ENCODE measurements around the gene TAS1R3. TPM values are rescaled to one million over a fixed set of nuclear protein-coding genes. Genes with fewer than 3 reads are reported as not detected.
A peak's percentile ranks its signal among the peaks of the same experiment; 100 is the strongest.

Gene TAS1R3
- total RNA-seq, 1 donor from 2014 or later = 0.32 TPM

DNA sequence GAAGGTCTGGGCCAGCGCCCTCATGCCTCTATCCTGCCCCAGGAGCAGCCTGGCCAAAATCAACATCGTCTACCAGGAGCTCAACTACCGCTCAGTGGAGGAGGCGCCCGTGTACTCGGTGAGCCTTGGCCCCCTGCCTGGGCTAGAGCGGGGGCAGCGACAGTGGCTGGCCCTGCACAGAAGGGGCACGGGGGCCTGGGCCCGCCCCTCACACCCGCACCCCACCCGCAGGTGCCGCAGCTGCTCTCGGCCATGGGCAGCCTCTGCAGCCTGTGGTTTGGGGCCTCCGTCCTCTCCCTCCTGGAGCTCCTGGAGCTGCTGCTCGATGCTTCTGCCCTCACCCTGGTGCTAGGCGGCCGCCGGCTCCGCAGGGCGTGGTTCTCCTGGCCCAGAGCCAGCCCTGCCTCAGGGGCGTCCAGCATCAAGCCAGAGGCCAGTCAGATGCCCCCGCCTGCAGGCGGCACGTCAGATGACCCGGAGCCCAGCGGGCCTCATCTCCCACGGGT lies 40.0 kb upstream of the TAS1R3 start:
- H3K4me3 Mint-ChIP-seq (ENCODE audit: low read depth) = no peak overlapping the region
- no peak overlapping the region for H3K27ac Mint-ChIP-seq
- no peaks in the 10 kb centered on the region for H3K9me3 Mint-ChIP-seq
- no peaks in the 10 kb centered on the region for H3K27me3 Mint-ChIP-seq (ENCODE audit: low read depth)
- no peaks in the 10 kb centered on the region for H3K4me1 Mint-ChIP-seq (ENCODE audit: low read depth)
- intact Hi-C loops (cut with micrococcal nuclease) = loop anchor here (5.0 kb wide), 2 partner anchors 169 to 259 kb away; no protein-coding TSS in a partner anchor
- no peak for DNase-seq (ENCODE audit: low spot score)
- H3K36me3 Mint-ChIP-seq (ENCODE audit: low read depth) = no peaks in the 10 kb centered on the region

DNA sequence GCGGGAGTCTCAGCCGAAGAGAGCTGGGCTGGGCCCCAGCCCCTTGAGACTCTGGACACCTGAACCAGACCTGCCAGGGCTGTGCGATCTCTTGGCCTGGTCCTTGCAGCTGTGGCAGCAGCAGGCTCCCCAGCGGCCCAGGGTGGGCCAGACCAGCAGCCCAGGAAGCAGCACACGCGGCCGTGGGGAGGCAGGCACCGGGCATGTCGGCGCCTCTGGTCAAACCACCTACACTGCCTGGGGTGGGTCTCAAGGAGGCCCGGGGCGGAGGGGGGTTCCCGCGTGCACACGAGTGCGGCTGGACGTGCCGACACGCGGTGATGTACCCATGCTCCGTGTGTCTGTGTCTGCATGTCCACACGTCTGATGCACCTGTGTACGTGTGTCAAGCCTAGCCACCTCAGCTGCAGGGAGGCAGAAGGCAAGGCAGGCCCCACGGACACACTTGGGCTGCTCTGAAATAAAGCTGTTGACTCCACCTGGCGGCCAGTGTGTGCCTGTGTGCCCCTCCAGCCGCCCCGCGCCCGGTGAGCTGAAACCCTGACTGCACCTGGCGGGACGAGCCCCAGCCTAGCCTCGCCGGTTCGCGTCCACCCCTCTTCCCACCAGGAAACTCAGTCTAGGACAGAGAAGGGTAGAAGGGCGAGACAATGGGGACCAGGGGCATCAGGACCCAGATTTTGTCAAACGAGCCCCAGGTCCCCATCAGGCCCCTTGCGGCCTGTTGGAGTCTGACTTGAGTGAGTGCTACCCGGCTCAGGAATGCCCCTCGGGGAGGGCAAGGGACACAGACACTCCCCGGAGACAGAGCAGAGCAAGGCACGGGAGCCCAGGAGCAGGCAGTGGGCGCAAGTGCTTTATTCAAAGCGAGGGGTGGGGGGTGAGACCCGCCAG lies 39.3 kb upstream of the TAS1R3 start:
- intact Hi-C loops (cut with micrococcal nuclease) = loop anchor here (5.0 kb wide), 2 partner anchors 169 to 259 kb away; no protein-coding TSS in a partner anchor
- peak; percentile 51 for DNase-seq (ENCODE audit: low spot score)
- Mint-ChIP-seq H3K4me3 (ENCODE audit: low read depth) (no peak overlapping the region), H3K4me1 (ENCODE audit: low read depth) (no peaks in the 10 kb centered on the region), H3K27ac (no peak overlapping the region), H3K36me3 (ENCODE audit: low read depth) (no peaks in the 10 kb centered on the region), H3K9me3 (no peaks in the 10 kb centered on the region), H3K27me3 (ENCODE audit: low read depth) (no peaks in the 10 kb centered on the region)

- intact Hi-C loops (cut with micrococcal nuclease) = loop anchor here (5.0 kb wide), 2 partner anchors 170 to 260 kb away; no protein-coding TSS in a partner anchor
- Mint-ChIP-seq H3K4me1 (ENCODE audit: low read depth) (no peaks in the 10 kb centered on the region), H3K9me3 (no peaks in the 10 kb centered on the region), H3K4me3 (ENCODE audit: low read depth) (no peak overlapping the region), H3K36me3 (ENCODE audit: low read depth) (no peaks in the 10 kb centered on the region), H3K27ac (no peak overlapping the region), H3K27me3 (ENCODE audit: low read depth) (no peaks in the 10 kb centered on the region)
- no peak for DNase-seq (ENCODE audit: low spot score)
These were observed 38.7 kb upstream of the TAS1R3 start for GRCh38 chr1:1292442-1292779.

DNA sequence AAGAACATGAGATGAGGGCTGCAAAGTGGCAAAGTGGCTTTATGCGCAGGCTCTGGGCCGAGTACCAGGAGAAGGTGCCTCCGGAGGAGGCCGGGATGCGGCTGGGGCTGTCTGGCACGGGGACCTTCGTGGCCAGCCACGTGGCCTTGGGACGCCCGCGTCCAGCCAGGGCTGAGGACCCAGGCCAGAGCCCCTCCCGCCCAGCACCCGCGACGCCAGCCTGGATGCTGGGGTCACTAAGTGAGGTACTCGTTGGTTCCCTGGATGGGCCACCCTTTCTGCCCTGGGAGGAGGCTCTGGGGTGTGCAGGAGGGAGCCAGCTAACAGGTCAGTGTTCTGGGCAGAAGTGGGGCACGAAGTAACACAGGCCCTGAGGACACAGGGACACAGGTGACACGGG lies 38.2 kb upstream of the TAS1R3 start:
- intact Hi-C loops (cut with micrococcal nuclease) = loop anchor here (5.0 kb wide), 2 partner anchors 171 to 261 kb away; no protein-coding TSS in a partner anchor
- Mint-ChIP-seq H3K9me3 (no peaks in the 10 kb centered on the region), H3K27me3 (ENCODE audit: low read depth) (no peaks in the 10 kb centered on the region), H3K4me3 (ENCODE audit: low read depth) (no peak overlapping the region), H3K27ac (no peak overlapping the region), H3K36me3 (ENCODE audit: low read depth) (no peaks in the 10 kb centered on the region), H3K4me1 (ENCODE audit: low read depth) (no peaks in the 10 kb centered on the region)
- no peak for DNase-seq (ENCODE audit: low spot score)

DNA sequence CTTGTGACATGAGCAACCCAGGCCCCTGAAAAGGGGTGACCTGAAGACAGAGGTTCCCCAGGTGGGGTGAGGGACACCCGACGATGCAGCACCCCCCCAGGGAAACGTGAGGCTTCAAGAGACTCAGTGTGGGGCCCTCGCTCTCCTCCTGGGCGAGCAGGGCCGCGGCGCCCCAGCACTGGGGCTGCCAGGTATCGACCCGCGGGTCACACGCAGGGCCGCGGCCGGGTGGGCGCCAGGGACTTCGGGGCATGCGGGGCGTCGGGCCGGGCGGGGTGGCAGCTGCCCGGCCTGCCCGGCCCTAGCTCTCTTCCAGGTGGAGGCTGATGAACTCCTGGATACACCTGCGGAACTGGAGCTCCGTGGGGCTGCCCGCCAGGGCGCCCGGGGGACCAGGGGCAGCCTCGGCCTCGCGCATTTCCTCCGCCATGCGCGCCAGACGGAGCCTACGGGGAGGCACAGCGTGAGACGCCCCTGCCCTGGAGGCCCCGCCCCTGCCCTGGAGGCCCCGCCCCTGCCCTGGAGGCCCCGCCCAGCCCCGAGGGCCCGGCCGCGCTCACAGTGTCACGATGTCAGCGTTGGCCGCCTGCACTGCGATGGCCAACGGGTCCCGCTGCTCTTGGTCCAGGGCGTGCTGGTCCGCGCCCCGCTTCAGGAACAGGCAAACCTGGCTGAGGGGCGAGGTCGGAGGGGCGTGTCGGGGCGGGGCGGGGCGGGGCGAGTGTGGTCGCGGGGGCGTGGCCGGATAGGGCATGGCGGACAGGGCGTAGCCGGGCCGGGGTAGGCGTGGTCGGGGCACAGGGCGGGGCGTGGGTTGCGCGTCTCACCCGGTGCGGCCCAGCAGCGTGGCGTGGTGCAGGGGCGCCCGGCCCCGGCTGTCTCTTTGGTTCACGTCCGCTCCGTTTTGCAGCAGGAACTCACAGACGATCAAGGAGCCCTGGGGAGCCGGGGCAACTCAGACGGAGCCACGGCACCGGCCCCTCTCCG lies 37.5 kb upstream of the TAS1R3 start:
- Mint-ChIP-seq H3K27ac (no peak overlapping the region), H3K4me1 (ENCODE audit: low read depth) (no peaks in the 10 kb centered on the region), H3K27me3 (ENCODE audit: low read depth) (no peaks in the 10 kb centered on the region), H3K4me3 (ENCODE audit: low read depth) (no peak overlapping the region), H3K36me3 (ENCODE audit: low read depth) (no peaks in the 10 kb centered on the region), H3K9me3 (no peaks in the 10 kb centered on the region)
- intact Hi-C loops (cut with micrococcal nuclease) = loop anchor here (5.0 kb wide), 2 partner anchors 171 to 261 kb away; no protein-coding TSS in a partner anchor
- no peak for DNase-seq (ENCODE audit: low spot score)

GRCh38 chr1:1294250-1294890 lies 36.7 kb upstream of the TAS1R3 start:
- Mint-ChIP-seq H3K36me3 (ENCODE audit: low read depth) (no peaks in the 10 kb centered on the region), H3K4me3 (ENCODE audit: low read depth) (no peak overlapping the region), H3K9me3 (no peaks in the 10 kb centered on the region), H3K27ac (no peak overlapping the region), H3K4me1 (ENCODE audit: low read depth) (no peaks in the 10 kb centered on the region), H3K27me3 (ENCODE audit: low read depth) (no peaks in the 10 kb centered on the region)
- intact Hi-C loops (cut with micrococcal nuclease) = loop anchor here (5.0 kb wide), 2 partner anchors 172 to 262 kb away; no protein-coding TSS in a partner anchor
- no peak for DNase-seq (ENCODE audit: low spot score)

DNA sequence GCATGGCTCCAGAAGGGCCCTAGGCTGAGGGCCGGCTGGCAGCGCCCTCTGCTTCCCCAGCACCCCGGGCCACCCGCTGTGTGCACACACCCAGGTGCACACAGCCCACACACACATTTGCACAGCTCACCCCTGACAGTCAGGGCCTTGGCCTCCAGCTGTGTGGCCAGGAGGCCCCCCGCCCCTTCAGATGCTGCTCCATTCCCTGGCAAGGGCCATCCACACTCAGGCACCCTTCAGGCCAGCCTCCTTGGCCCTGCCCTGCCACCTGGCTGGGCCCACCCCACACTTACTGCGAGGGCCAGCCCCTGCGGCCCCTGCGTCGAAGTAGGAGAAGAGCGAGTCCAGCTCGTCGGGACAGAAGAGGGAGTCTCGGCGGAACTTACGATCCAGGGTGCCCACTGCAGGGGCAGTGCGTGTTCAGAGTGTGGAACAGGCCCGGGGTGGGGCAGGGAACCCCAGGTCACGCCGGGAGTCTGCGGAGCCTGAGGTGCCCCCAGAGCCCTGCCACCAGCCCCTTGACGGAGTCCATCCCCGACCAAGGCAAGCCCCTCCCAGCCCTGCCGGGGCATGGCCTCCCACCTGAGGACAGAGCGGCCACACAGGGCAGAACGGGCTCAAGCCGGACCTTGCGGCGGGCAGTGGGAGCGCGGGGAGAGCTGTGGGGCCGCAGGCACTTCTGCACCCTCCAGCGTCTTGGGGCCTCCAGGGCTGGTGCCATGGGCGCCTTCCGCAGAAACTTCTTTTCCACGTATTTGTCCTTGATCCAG lies 35.7 kb upstream of the TAS1R3 start:
- H3K9me3 Mint-ChIP-seq = no peaks in the 10 kb centered on the region
- intact Hi-C loops (cut with micrococcal nuclease) = no loop called here
- H3K4me3 Mint-ChIP-seq (ENCODE audit: low read depth) = no peak overlapping the region
- DNase-seq (ENCODE audit: low spot score) = no peak
- H3K4me1 Mint-ChIP-seq (ENCODE audit: low read depth) = no peaks in the 10 kb centered on the region
- H3K36me3 Mint-ChIP-seq (ENCODE audit: low read depth) = no peaks in the 10 kb centered on the region
- H3K27me3 Mint-ChIP-seq (ENCODE audit: low read depth) = no peaks in the 10 kb centered on the region
- no peak overlapping the region for H3K27ac Mint-ChIP-seq

DNA sequence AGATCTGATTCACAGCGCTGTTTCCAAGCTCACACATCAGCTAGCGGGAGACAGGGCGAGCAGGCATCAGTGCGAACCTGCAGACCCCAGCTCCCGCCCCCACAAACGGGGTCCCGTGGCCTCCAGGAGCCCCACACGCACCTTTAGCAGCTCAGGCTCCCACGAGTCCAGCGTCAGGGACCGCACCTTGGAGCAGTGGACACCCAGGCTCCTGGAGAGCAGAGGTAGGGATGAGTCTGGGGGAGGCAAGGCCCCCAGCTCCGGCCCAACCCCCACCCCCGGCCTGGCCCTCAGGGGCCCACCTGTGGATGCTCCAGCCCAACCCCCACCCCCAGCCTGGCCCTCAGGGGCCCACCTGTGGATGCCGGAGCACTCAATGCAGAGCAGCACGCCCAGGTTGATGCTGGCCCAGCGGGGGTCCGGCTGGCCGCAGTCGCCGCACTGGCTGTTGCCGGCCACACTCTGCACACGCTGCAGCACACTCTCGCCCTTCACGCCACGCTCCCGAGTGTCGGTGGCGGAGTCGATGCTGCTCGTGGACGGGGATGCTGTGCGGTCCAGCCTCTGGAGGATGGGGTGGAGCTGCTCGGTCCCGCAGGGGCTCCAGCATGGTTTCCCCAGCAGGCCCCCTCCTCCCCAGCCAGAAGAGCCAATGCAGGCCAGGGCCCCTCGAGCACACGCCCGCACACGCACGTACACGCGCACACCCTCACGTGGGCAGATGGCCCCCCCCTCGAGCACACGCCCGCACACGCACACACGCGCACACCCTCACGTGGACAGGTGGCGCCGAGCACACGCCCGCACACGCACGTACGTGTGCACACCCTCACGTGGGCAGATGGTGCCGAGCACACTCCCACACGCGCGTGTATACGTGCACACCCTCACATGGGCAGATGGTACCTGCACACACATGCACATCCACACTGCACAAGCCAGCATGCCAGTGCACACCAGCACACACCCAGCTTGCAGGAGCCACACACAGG lies 34.7 kb upstream of the TAS1R3 start:
- intact Hi-C loops (cut with micrococcal nuclease) = no loop called here

DNA sequence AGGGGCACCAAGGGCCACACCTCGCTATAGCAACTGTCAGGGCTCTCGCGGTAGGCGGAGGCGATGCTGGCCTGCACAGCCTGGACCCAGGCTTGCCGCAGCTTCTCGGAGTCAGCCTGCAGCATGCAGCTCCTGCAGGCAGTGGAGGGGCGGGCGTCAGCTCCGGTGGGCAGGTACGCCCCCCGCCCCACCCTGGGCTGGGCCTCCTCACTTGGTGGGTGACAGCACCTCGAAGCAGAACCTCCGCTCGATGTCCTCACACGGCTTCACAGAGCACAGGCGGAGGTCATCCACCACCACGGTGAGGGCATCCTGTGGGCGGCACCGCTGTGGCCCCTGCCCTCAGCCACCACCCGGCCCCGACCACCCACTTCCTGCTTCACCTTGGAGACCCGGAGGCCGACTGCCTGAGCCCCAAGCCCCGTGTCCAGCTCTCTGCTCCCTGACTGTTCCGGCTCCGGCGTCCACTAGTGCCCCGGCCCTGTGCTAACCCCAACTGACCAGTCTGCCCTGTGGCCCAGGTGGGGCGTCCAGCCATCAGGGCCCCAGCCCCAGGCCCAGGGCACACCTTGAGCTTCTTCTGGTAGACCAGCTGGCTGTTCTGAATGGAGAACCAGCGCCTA lies 33.2 kb upstream of the TAS1R3 start:
- Mint-ChIP-seq H3K9me3 (no peaks in the 10 kb centered on the region), H3K27ac (no peak overlapping the region), H3K4me1 (ENCODE audit: low read depth) (no peaks in the 10 kb centered on the region), H3K36me3 (ENCODE audit: low read depth) (no peaks in the 10 kb centered on the region), H3K4me3 (ENCODE audit: low read depth) (no peak overlapping the region), H3K27me3 (ENCODE audit: low read depth) (no peaks in the 10 kb centered on the region)
- intact Hi-C loops (cut with micrococcal nuclease) = no loop called here
- DNase-seq (ENCODE audit: low spot score) = no peak

More for the DNA sequence above, 34.7 kb upstream of the TAS1R3 start:
- Mint-ChIP-seq H3K4me1 (ENCODE audit: low read depth) (no peaks in the 10 kb centered on the region), H3K27ac (no peak overlapping the region), H3K27me3 (ENCODE audit: low read depth) (no peaks in the 10 kb centered on the region), H3K36me3 (ENCODE audit: low read depth) (no peaks in the 10 kb centered on the region), H3K4me3 (ENCODE audit: low read depth) (no peak overlapping the region), H3K9me3 (no peaks in the 10 kb centered on the region)
- no peak for DNase-seq (ENCODE audit: low spot score)

- Mint-ChIP-seq H3K4me1 (ENCODE audit: low read depth) (no peaks in the 10 kb centered on the region), H3K36me3 (ENCODE audit: low read depth) (no peaks in the 10 kb centered on the region), H3K9me3 (no peaks in the 10 kb centered on the region), H3K27me3 (ENCODE audit: low read depth) (no peaks in the 10 kb centered on the region), H3K4me3 (ENCODE audit: low read depth) (no peak overlapping the region), H3K27ac (no peak overlapping the region)
- intact Hi-C loops (cut with micrococcal nuclease) = no loop called here
- no peak for DNase-seq (ENCODE audit: low spot score)
These were observed 32.0 kb upstream of the TAS1R3 start for GRCh38 chr1:1298861-1299685.
